H9 (cell line): ENCODE data around the gene GALNS. TPM values are rescaled to one million over a fixed set of nuclear protein-coding genes. Genes with fewer than 3 reads are reported as not detected.

Source experiments
- DNase-seq: peaks from one replicate; pipeline ENCODE4 v3.0.0-alpha.2; 2017
- H2AFZ ChIP-seq: one replicate; pipeline ENCODE4 v1.6.1; 2013; ENCODE audit warnings: mild to moderate bottlenecking, low read length, control low read depth, moderate library complexity
- H2AK5ac ChIP-seq: 2 replicates; pipeline ENCODE4 v1.6.1; 2013; ENCODE audit warnings: low read length, control low read depth, mixed read lengths; ENCODE audit not compliant: insufficient read length
- H2BK120ac ChIP-seq: one replicate; pipeline ENCODE4 v1.6.1; 2013; ENCODE audit warnings: low read depth, mild to moderate bottlenecking, low read length, control low read depth, inconsistent platforms; ENCODE audit not compliant: poor library complexity, severe bottlenecking
- H2BK12ac ChIP-seq: 2 replicates; pipeline ENCODE4 v1.6.1; 2013; ENCODE audit warnings: low read length, control low read depth, mixed read lengths, low read depth; ENCODE audit not compliant: insufficient read length
- H2BK15ac ChIP-seq: 2 replicates; pipeline ENCODE4 v1.6.1; 2013; ENCODE audit warnings: low read depth, low read length, control low read depth
- H2BK20ac ChIP-seq: one replicate; pipeline ENCODE4 v1.6.1; 2013; ENCODE audit warnings: low read depth, mild to moderate bottlenecking, low read length, control low read depth, inconsistent platforms; ENCODE audit not compliant: poor library complexity, severe bottlenecking
- H2BK5ac ChIP-seq: 2 replicates; pipeline ENCODE4 v1.6.1; 2013; ENCODE audit warnings: low read length, control low read depth, mixed read lengths; ENCODE audit not compliant: insufficient read length
- H3K14ac ChIP-seq: 2 replicates; pipeline ENCODE4 v1.6.1; 2013; ENCODE audit warnings: low read length, control low read depth; ENCODE audit not compliant: insufficient read depth
- H3K18ac ChIP-seq: 2 replicates; pipeline ENCODE4 v1.6.1; 2013; ENCODE audit warnings: low read depth, mild to moderate bottlenecking, mixed read lengths, low read length, control low read depth; ENCODE audit not compliant: insufficient read length
- H3K23ac ChIP-seq: 2 replicates; pipeline ENCODE4 v1.6.1; 2013; ENCODE audit warnings: low read length, control low read depth, mixed read lengths, low read depth; ENCODE audit not compliant: insufficient read length
- H3K23me2 ChIP-seq: 2 replicates; pipeline ENCODE4 v1.6.1; 2013; ENCODE audit warnings: low read depth, mild to moderate bottlenecking, mixed read lengths, low read length, control low read depth; ENCODE audit not compliant: insufficient read length, poor library complexity, severe bottlenecking
- H3K27ac ChIP-seq: 2 replicates; pipeline ENCODE4 v1.5.1; 2013; ENCODE audit warnings: low read length, control low read depth, mixed read lengths, low read depth; ENCODE audit not compliant: insufficient read length
- H3K27me3 ChIP-seq: 2 replicates; pipeline ENCODE4 v1.6.1; 2013; ENCODE audit warnings: low read length, control low read depth, inconsistent platforms; ENCODE audit not compliant: insufficient read depth
- H3K4ac ChIP-seq: 2 replicates; pipeline ENCODE4 v1.6.1; 2013; ENCODE audit warnings: low read depth, mild to moderate bottlenecking, control low read depth, inconsistent platforms, low read length, moderate library complexity
- H3K4me1 ChIP-seq: 2 replicates; pipeline ENCODE4 v1.6.1; 2013; ENCODE audit warnings: low read length, control low read depth, inconsistent platforms; ENCODE audit not compliant: insufficient read depth
- H3K4me2 ChIP-seq: 2 replicates; pipeline ENCODE4 v1.6.1; 2013; ENCODE audit warnings: low read length, control low read depth, mixed read lengths; ENCODE audit not compliant: insufficient read length, insufficient read depth
- H3K56ac ChIP-seq: 2 replicates; pipeline ENCODE4 v1.6.1; 2013; ENCODE audit warnings: low read depth, mild to moderate bottlenecking, mixed read lengths, low read length, control low read depth; ENCODE audit not compliant: insufficient read length
- H3K79me1 ChIP-seq: 2 replicates; pipeline ENCODE4 v1.6.1; 2013; ENCODE audit warnings: low read depth, mild to moderate bottlenecking, moderate library complexity, low read length, control low read depth, inconsistent platforms; ENCODE audit not compliant: insufficient read depth, poor library complexity, severe bottlenecking
- H3K79me2 ChIP-seq: 2 replicates; pipeline ENCODE4 v1.6.1; 2013; ENCODE audit warnings: low read length, control low read depth, inconsistent platforms; ENCODE audit not compliant: insufficient read depth
- H3K9ac ChIP-seq: 2 replicates; pipeline ENCODE4 v1.6.1; 2013; ENCODE audit warnings: low read length, control low read depth, mixed read lengths; ENCODE audit not compliant: insufficient read length; ENCODE audit errors: extremely low read depth
- H3K9me3 ChIP-seq: one replicate; pipeline ENCODE4 v1.6.1; 2013; ENCODE audit warnings: low read depth, low read length, inconsistent platforms; ENCODE audit not compliant: control insufficient read depth
- H3T11ph ChIP-seq: one replicate; pipeline ENCODE4 v1.6.1; 2013; ENCODE audit warnings: mild to moderate bottlenecking, low read length, control low read depth, inconsistent platforms
- H4K20me1 ChIP-seq: one replicate; pipeline ENCODE4 v1.6.1; 2013; ENCODE audit not compliant: control insufficient read depth, insufficient read length, insufficient read depth
- H4K5ac ChIP-seq: 2 replicates; pipeline ENCODE4 v1.6.1; 2013; ENCODE audit warnings: low read depth, mild to moderate bottlenecking, mixed read lengths, low read length, control low read depth; ENCODE audit not compliant: insufficient read length
- H4K8ac ChIP-seq: replicated peaks from 2 replicates; pipeline ENCODE4 v1.6.1; 2013; ENCODE audit warnings: low read length, control low read depth, mixed read lengths, low read depth; ENCODE audit not compliant: insufficient read length
- H4K91ac ChIP-seq: 2 replicates; pipeline ENCODE4 v1.6.1; 2013; ENCODE audit warnings: low read depth, mild to moderate bottlenecking, moderate library complexity, mixed read lengths, low read length, control low read depth; ENCODE audit not compliant: insufficient read length
- H3K27ac Mint-ChIP-seq, 3 experiments: 2 replicates in 2 of 3; 3 replicates in 1 of 3; pipeline ENCODE4 v1.8.0; 2020 to 2021; ENCODE audit warnings: mixed read lengths in 3 of 3, mild to moderate bottlenecking in 1 of 3, moderate library complexity in 1 of 3
- H3K27me3 Mint-ChIP-seq: 2 replicates; pipeline ENCODE4 v1.8.0; 2021; ENCODE audit warnings: low read depth, mild to moderate bottlenecking, moderate library complexity, mixed read lengths
- H3K36me3 Mint-ChIP-seq, 3 experiments: 2 replicates in 2 of 3; 3 replicates in 1 of 3; pipeline ENCODE4 v1.8.0; 2020 to 2021; ENCODE audit warnings: low read depth in 3 of 3, mixed read lengths in 3 of 3; ENCODE audit not compliant: insufficient read depth in 1 of 3
- H3K4me1 Mint-ChIP-seq, 2 experiments: 2 replicates each; pipeline ENCODE4 v1.8.0; 2020; ENCODE audit warnings: mixed read lengths in 2 of 2
- H3K4me3 Mint-ChIP-seq, 2 experiments: 2 replicates in 1 of 2; 3 replicates in 1 of 2; pipeline ENCODE4 v1.8.0; 2020 to 2021; ENCODE audit warnings: mild to moderate bottlenecking in 2 of 2, mixed read lengths in 2 of 2, moderate library complexity in 1 of 2
- H3K9me3 Mint-ChIP-seq, 2 experiments: 2 replicates in 1 of 2; 3 replicates in 1 of 2; pipeline ENCODE4 v1.8.0; 2020; ENCODE audit warnings: mild to moderate bottlenecking in 2 of 2, mixed read lengths in 2 of 2, moderate library complexity in 1 of 2
- CTCF ChIP-seq: fragments of 200-600 bp; sonication (generic); conservative IDR thresholded peaks from 3 replicates; pipeline ENCODE4 v1.8.0; 2021; ENCODE audit warnings: antibody characterized with exemption, mild to moderate bottlenecking
- WGBS: extraction: QIAGEN DNeasy Blood & Tissue Kit; methylation state at CpG from one replicate; pipeline ENCODE4 v1.1.7; 2013; ENCODE audit warnings: missing lambda C conversion rate, low lambda C conversion rate, mixed read lengths; ENCODE audit not compliant: insufficient read length; ENCODE audit errors: extremely low coverage; 5-methylcytosine and 5-hydroxymethylcytosine counted together
- total RNA-seq: library from RNA; stranded (reverse); gene quantifications from 2 replicates; pipeline ENCODE4 v1.2.1, GENCODE V29; 2021

GALNS gene
- total RNA-seq, 1 experiment from 2014 or later = 20.3 TPM

DNA sequence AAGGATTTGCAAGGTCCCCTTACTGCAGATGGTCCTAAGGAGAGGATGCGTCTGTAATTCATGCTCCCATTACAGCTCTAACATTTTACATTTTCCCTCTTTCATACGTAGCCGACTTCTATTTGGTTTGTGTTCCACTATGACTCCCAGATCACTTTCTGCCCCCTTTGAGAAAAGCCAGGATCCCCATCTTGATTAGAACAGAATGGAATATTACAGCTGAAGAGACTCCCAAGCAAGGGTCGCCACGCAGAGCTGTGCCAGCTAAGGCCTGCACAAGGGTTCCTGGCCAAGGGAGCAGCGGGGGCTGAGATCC, 56.5 kb downstream of the GALNS start:
- Histone ChIP-seq H3K23ac (no peak overlapping the region), H4K8ac (no peak overlapping the region), H3K79me2 (peaks cover 3% of the 10 kb centered on the region; the same call in 1 of the 2 replicates), H2BK12ac (no peak overlapping the region), H4K91ac (no peak overlapping the region), H2BK120ac (no peak overlapping the region), H3K27ac (no peak overlapping the region), H4K5ac (no peak overlapping the region), H3K56ac (no peak overlapping the region), H3K9ac (no peak overlapping the region), H2BK15ac (no peak overlapping the region), H2BK20ac (no peak overlapping the region), H2BK5ac (no peak overlapping the region), H2AFZ (no peak overlapping the region), H4K20me1 (no peaks in the 10 kb centered on the region), H2AK5ac (no peak overlapping the region), H3K4me1 (no peaks in the 10 kb centered on the region), H3K27me3 (no peaks in the 10 kb centered on the region), H3K18ac (no peak overlapping the region), H3K4ac (no peak overlapping the region), H3K9me3 (no peaks in the 10 kb centered on the region), H3K23me2 (peaks cover 14% of the 10 kb centered on the region), H3K79me1 (peaks cover 6% of the 10 kb centered on the region), H3K4me2 (no peak overlapping the region), H3T11ph (no peak overlapping the region), H3K14ac (no peak overlapping the region)
- 0 out of 5 replicates have a peak overlapping the region, but pooled peaks of 1 of the 2 experiments have one; percentile 0 for H3K4me3 Mint-ChIP-seq
- peaks cover 0 to 9% (median 6%) of the 10 kb centered on the region in 3 experiments; a peak in 4 of 7 replicates for H3K36me3 Mint-ChIP-seq
- no peak for DNase-seq
- 0 out of 7 replicates have a peak overlapping the region, but pooled peaks of 1 of the 3 experiments have one; percentile 0 for H3K27ac Mint-ChIP-seq
- no peaks in the 10 kb centered on the region for H3K9me3 Mint-ChIP-seq
- no peak for TF ChIP-seq CTCF
- no CpG with 5 or more reads among the region's 6 CpGs for WGBS
- H3K4me1 Mint-ChIP-seq = peaks cover 0 to 3% of the 10 kb centered on the region in 2 experiments; a peak in 1 of 4 replicates
- peaks cover 4% of the 10 kb centered on the region for H3K27me3 Mint-ChIP-seq
